Left colon (tissue), 2 donors: Measurements from ENCODE around the gene IDNK. TPM values are rescaled to one million over a fixed set of nuclear protein-coding genes. Genes with fewer than 3 reads are reported as not detected.

Experiments
- ATAC-seq: fragments of 200-7000 bp; cut with Tn5 transposase; one replicate; pipeline ENCODE4 v1.9.1; 2020; ENCODE audit warnings: mild to moderate bottlenecking, moderate library complexity
- DNase-seq, 2 donors: peaks; one replicate each; pipeline ENCODE4 v3.0.0-alpha.2; 2020
- intact Hi-C, 2 donors: fragments of 100-400 bp; cut with DNase I in 1 of 2; cut with micrococcal nuclease in 1 of 2; formaldehyde crosslinking; loops; one replicate each; pipeline versions ENCODE4 v1.11.2 to v1.14.0; 2022; cut with DNase I, micrococcal nuclease
- total RNA-seq, 2 donors: library from RNA; stranded (reverse); fragmentation: NEBNext Ultra II Directional; extraction: Animal tissue kit (Norgen Biotek cat#: 25700); gene quantifications; one replicate each; pipeline ENCODE4 v1.2.1, GENCODE V29; 2021
- donor health status: DM: no; HTN: no; CAD: no.
- donor health status: DM: yes; HTN: yes; CAD: no.

IDNK gene
- total RNA-seq, 2 donors from 2014 or later, result 7.2 to 13.4 TPM

DNA sequence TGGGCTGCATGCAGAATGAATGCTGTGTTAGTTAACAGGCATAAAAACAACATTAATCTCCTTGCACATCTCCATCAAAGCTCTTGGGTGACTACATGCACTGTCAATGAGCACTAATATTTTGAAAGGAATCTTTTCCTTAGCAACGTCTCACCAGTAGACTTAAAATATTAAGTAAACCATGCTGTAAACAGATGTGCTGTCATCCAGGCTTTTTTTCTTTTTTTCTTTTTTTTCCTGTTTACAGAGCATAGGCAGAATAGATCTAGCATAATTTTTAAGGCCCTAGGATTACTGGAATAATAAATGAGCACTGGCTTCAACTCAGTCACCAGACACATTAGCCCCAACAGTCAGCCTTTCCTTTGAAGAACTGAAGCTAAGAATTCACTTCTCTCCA is 48.5 kb downstream of the IDNK start:
- intact Hi-C loops, result no loop called here
- ATAC-seq, result no peak
- no peak for DNase-seq

DNA sequence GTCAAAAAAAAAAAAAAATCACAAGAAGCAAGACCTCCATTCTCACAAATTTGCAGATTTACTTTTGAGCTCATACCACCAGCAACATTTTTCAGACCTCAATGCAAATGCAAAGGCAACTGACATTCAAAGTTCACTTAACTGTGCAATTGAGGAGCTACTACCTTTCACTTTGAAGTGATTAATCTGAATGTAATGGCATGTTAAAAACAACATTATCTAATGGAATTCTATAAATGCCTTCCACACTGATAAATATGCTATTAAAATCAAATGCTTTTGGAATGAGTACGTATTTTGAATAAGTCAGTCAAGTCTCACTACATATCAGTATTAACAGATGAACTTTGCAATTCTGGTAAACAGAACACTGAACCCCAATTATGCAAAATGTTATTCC is 52.5 kb downstream of the IDNK start:
- ATAC-seq, result no peak
- DNase-seq, result no peak
- intact Hi-C loops, result no loop called here

DNA sequence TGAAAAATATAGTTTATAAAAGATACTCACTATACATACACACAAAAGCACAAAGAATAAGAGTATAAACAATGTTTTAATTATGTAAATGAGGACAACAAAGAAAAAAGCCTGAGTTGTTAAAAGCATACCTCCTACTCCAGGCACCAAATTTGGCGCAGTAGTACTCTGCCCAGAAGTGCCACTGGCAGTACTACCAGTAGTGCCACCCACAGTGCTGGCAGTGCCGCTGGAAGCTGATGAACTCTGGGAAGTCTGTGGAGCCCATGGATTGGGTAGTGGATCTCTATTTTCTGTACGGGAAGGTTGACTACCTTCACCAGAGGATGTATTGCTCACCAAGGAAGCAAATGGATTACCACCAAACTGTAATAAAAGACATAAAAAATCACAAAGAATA is 54.7 kb downstream of the IDNK start:
- ATAC-seq (no peak), DNase-seq (no peak)
- intact Hi-C loops, result no loop called here

DNA sequence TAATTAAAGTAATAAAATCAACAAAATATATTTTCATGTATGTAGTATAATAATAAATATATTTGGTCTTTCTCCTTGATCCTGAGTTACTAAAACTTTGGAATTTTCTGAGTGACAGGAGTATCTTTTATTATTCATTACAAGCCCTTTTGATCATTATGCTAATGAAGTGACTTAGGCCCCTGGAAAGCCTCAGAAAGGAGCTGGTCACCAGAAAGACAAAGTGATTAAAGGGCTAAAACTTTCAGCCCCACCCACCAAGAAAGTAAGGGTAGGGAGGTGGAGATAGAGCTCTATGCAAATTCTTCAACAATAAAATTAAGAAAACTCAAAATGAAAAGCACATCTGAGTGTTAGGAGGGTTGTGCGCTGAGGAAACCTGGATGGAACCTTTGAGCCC is 57.3 kb downstream of the IDNK start:
- ATAC-seq, result no peak
- no peak for DNase-seq
- intact Hi-C loops, result no loop called here

DNA sequence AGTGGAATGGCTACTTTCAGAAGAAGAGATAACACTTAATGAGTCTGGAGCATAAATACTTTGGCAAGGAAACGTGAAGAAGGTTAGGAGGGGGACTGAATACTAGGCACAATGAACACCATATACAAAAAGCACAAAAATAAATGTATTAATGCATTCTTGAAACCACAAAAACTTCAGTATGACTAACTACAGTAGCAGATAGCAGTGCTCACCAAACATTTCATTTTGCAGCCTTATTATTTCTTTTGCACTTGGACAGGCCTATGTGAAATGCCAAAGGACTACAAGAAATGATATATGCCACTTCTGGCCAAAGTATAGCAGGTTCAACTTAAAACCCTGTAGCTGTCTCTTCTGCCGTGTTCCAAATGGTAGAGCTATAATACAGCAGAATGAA is 58.5 kb downstream of the IDNK start:
- no peak for DNase-seq
- intact Hi-C loops, result no loop called here
- no peak for ATAC-seq

DNA sequence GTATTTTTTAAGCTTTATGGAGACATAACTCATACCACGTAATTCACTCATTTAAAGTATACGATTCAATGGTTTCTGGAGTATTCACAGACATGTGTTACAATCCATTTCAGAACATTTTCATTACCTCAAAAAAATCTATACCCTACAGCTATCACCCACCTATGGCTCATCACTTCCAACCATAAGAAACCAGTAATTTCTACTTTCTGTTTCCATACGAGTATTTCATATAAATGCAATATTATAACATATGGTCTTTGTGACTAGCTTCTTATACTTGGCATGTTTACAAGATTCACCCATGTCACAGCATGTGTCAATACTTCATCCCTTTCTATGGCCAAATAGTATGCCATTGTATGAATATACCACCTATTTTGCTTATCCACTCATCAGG is 66.0 kb downstream of the IDNK start:
- ATAC-seq, result no peak
- DNase-seq, result no peak
- intact Hi-C loops, result no loop called here

DNA sequence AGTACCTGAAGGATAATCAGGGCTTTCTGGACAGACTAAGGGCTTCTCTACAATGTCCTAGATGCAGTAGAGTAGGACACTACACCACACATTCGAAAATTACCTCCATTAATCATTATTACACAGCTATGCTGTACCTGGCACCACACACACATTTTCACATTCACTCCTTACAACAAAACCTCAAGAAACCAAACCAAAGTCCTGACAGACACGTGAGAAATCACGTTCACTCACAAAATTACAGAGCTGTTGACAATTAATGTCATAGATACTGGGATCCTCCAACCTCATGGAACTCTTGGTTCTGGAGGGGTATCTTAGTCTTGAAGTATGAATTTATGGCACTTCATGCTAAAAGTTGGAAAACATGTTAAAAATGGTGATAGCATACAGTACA is 68.5 kb downstream of the IDNK start:
- intact Hi-C loops, result no loop called here
- no peak for ATAC-seq
- DNase-seq, result no peak

Other genes with a start within 250 kb of the IDNK start
- gene FRMD3, start 84.7 kb upstream of the IDNK start, total RNA-seq, result 10 to 100 TPM; 23.8 to 32.4 TPM
- 10 to 100 TPM; 78.1 to 79.2 TPM for gene UBQLN1, start 84.8 kb downstream of the IDNK start, total RNA-seq
- gene GKAP1, start 194.6 kb downstream of the IDNK start, total RNA-seq, result 1 to 10 TPM; 4.0 TPM